Progenitor cell of endocrine pancreas (in vitro differentiated cells): ENCODE measurements around the gene SLC41A3. TPM values are rescaled to one million over a fixed set of nuclear protein-coding genes. Genes with fewer than 3 reads are reported as not detected.
"Not testable (repeated sequence)": the region's sequence is repeated elsewhere in the genome, so short reads cannot be mapped to it uniquely, and the experiment has no call there.

Experiments used
- DNase-seq: peaks from one replicate; pipeline ENCODE4 v3.0.0; 2021; ENCODE audit warnings: low spot score; ENCODE audit not compliant: unreplicated experiment
- H3K27ac Mint-ChIP-seq: 2 replicates; pipeline ENCODE4 v1.8.0; 2021; ENCODE audit warnings: mild to moderate bottlenecking, moderate library complexity, mixed read lengths
- H3K27me3 Mint-ChIP-seq: 2 replicates; pipeline ENCODE4 v1.8.0; 2021; ENCODE audit warnings: mixed read lengths
- H3K36me3 Mint-ChIP-seq: 2 replicates; pipeline ENCODE4 v1.8.0; 2022; ENCODE audit warnings: mixed read lengths; ENCODE audit not compliant: insufficient read depth
- H3K4me1 Mint-ChIP-seq: 2 replicates; pipeline ENCODE4 v1.8.0; 2021; ENCODE audit warnings: low read depth, mixed read lengths
- H3K4me3 Mint-ChIP-seq: 2 replicates; pipeline ENCODE4 v1.8.0; 2021; ENCODE audit warnings: low read depth, mild to moderate bottlenecking, moderate library complexity, mixed read lengths
- H3K9me3 Mint-ChIP-seq: 2 replicates; pipeline ENCODE4 v1.8.0; 2021; ENCODE audit warnings: low read depth, mixed read lengths
- total RNA-seq: library from RNA; stranded (reverse); gene quantifications from 2 replicates; pipeline ENCODE4 v1.2.1, GENCODE V29; 2021
- TF ChIP-seq, protein P1 (sequence below): fragments of 200-600 bp; sonication (generic); IDR thresholded peaks from one replicate; pipeline ENCODE4 v1.5.0; 2021; ENCODE audit warnings: antibody characterized with exemption, mild to moderate bottlenecking; ENCODE audit not compliant: unreplicated experiment

The SLC41A3 gene
- total RNA-seq, 1 donor from 2014 or later = 62.4 TPM

DNA sequence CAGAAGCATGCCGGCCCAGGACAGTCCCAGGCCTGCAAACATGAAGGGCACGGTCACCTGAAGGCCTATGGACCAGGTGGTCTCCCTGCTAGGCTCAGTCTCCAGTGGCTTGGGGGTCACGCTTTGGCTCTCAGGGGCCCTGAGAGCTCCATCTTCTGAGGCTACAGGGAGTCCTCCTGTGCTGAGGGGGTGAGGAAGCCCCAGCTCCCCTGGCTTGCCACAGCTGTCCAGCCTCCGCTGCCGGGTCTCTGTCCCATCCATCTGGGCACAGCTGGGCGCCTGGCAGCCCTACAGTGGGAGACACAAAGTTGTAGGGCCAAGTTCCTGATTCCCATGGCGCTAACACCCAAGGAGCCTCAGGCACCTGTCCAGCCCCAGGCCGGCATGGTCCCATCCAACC is 16.0 kb downstream of the SLC41A3 start:
- Mint-ChIP-seq H3K9me3 (peaks cover 33% of the 10 kb centered on the region), H3K27me3 (no peaks in the 10 kb centered on the region), H3K4me3 (no peak overlapping the region), H3K27ac (no peak overlapping the region), H3K4me1 (peaks cover 5% of the 10 kb centered on the region), H3K36me3 (peaks cover 44% of the 10 kb centered on the region)
- TF ChIP-seq, protein P1, sequence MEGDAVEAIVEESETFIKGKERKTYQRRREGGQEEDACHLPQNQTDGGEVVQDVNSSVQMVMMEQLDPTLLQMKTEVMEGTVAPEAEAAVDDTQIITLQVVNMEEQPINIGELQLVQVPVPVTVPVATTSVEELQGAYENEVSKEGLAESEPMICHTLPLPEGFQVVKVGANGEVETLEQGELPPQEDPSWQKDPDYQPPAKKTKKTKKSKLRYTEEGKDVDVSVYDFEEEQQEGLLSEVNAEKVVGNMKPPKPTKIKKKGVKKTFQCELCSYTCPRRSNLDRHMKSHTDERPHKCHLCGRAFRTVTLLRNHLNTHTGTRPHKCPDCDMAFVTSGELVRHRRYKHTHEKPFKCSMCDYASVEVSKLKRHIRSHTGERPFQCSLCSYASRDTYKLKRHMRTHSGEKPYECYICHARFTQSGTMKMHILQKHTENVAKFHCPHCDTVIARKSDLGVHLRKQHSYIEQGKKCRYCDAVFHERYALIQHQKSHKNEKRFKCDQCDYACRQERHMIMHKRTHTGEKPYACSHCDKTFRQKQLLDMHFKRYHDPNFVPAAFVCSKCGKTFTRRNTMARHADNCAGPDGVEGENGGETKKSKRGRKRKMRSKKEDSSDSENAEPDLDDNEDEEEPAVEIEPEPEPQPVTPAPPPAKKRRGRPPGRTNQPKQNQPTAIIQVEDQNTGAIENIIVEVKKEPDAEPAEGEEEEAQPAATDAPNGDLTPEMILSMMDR = no peak
- DNase-seq = no peak

DNA sequence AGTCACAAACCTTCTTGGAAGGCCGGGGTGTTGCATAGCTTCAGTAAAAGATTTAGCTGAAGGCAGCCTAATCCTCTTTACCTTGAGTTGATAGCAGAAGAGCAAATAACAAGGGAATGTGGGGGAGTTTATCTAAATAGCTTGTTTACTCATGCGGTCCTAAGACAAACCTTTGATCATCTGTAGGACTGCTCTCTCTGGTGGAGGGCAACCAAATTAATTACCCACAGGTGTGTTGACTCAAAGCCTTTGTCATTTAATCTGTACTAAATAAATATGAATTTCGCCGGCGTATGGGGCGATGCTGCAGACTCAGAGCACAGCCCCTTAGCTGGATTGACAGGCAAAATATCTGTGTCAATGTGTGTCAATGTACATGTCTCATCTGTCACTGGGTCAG is 17.2 kb downstream of the SLC41A3 start:
- peaks cover 28% of the 10 kb centered on the region for H3K9me3 Mint-ChIP-seq
- H3K4me1 Mint-ChIP-seq, H3K4me3 Mint-ChIP-seq, DNase-seq, H3K27ac Mint-ChIP-seq, H3K27me3 Mint-ChIP-seq: not testable (repeated sequence)
- peaks cover 38% of the 10 kb centered on the region for H3K36me3 Mint-ChIP-seq

- TF ChIP-seq, protein P1 = no peak
- Mint-ChIP-seq H3K27me3 (no peaks in the 10 kb centered on the region), H3K9me3 (peaks cover 22% of the 10 kb centered on the region), H3K4me3 (no peak overlapping the region), H3K27ac (no peak overlapping the region), H3K36me3 (peaks cover 33% of the 10 kb centered on the region), H3K4me1 (peaks cover 5% of the 10 kb centered on the region)
- no peak for DNase-seq
Observed at GRCh38 chr3:126065876-126066275, 18.0 kb downstream of the SLC41A3 start.

DNA sequence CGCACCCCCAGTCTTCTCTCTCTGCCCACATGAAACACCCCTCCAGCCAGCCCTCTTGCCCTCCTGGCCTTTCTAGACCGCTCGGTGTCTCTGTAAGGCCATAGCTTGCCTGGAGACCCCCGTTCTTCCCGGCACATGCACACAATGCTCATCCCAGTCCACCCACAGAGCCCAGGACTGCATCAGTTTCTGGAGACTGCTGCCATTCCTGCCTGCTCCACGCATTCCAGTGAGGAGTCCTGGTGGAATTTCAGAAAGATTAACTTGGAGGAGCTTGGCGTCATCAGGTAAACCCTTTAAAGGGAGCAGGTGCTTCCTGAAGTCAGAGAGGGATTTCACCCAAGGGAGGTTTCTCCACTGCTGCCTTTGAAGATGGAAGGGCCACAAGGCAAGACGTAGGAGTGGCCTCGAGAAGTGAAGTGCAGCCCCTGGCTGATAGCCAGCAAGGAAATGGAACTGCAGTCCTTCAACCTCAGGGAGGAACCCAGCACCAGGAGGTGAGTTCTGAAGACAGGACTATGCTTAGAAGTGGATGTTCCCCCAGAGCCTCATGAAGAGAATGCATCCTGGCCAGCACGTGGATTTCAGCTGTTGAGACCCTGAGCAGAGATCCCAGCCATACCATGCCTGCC is 19.2 kb downstream of the SLC41A3 start:
- Mint-ChIP-seq H3K27ac (no peak overlapping the region), H3K9me3 (peaks cover 13% of the 10 kb centered on the region), H3K4me1 (peaks cover 5% of the 10 kb centered on the region), H3K4me3 (no peak overlapping the region), H3K36me3 (peaks cover 30% of the 10 kb centered on the region), H3K27me3 (no peaks in the 10 kb centered on the region)
- TF ChIP-seq, protein P1 = no peak
- no peak for DNase-seq

- H3K4me1 Mint-ChIP-seq = peaks cover 5% of the 10 kb centered on the region
- peaks cover 28% of the 10 kb centered on the region for H3K36me3 Mint-ChIP-seq
- no peak for DNase-seq
- H3K4me3 Mint-ChIP-seq = no peak overlapping the region
- H3K9me3 Mint-ChIP-seq = peaks cover 8% of the 10 kb centered on the region
- TF ChIP-seq, protein P1 = no peak
- no peaks in the 10 kb centered on the region for H3K27me3 Mint-ChIP-seq
- no peak overlapping the region for H3K27ac Mint-ChIP-seq
Observed at GRCh38 chr3:126063358-126063965, 20.5 kb downstream of the SLC41A3 start.
